NCI-H446 treated with DMSO at 0.1 percent for 48 hours (cell line): ENCODE measurements around the gene KRT7.
A peak's percentile ranks its signal among the peaks of the same experiment; 100 is the strongest.
"Not testable (repeated sequence)": the region's sequence is repeated elsewhere in the genome, so short reads cannot be mapped to it uniquely, and the experiment has no call there.

Experiments used
- DNase-seq: peaks from one replicate; lab custom pipeline; 2025; lab: John Stamatoyannopoulos, UW

The KRT7 gene

DNA sequence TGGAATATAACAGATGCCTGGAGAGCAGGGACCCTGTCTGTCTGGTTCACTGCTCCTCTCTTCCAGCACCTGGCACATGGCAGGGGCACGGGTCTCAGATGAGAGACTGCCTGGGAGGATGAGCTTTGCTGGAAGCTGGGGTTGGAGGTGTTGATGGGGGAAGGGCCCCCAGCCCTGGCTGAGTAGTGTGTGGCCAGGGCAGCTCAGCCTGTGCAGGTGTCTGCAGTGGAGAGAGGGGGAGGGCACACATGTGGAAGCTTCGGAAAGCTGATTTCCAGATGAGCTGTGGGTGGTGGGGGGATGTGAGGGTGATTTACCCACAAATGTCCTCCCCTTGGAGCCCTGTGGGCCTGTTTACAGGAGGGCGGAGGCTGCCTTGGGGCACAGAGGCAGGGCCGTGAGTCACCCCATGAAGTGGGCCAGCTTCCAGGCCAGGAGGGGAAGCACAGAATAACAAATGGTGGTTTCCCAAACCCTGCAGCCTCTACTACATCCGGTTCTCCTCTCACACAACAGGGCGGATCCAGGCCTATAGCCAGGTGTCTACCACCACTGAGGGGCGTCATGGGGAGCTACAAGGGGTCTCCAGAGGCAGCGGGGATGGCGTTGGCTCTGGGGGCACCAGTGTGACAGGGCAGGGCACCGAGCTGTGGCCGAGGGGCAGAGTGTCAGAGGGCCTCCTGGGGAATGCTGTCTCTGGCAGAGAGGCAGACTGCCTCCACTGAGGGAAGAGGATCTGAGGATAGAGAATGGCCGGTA, 11.0 kb downstream of the KRT7 start:
- peak; percentile 39 for DNase-seq

GRCh38 chr12:52244615-52244994, 11.6 kb downstream of the KRT7 start:
- no peak for DNase-seq

GRCh38 chr12:52245259-52245961, 12.4 kb downstream of the KRT7 start:
- no peak for DNase-seq

- no peak for DNase-seq
Measured at GRCh38 chr12:52245962-52246569, 13.0 kb downstream of the KRT7 start.

- peak; percentile 77 for DNase-seq
Measured at GRCh38 chr12:52246720-52247621, 13.9 kb downstream of the KRT7 start.

DNA sequence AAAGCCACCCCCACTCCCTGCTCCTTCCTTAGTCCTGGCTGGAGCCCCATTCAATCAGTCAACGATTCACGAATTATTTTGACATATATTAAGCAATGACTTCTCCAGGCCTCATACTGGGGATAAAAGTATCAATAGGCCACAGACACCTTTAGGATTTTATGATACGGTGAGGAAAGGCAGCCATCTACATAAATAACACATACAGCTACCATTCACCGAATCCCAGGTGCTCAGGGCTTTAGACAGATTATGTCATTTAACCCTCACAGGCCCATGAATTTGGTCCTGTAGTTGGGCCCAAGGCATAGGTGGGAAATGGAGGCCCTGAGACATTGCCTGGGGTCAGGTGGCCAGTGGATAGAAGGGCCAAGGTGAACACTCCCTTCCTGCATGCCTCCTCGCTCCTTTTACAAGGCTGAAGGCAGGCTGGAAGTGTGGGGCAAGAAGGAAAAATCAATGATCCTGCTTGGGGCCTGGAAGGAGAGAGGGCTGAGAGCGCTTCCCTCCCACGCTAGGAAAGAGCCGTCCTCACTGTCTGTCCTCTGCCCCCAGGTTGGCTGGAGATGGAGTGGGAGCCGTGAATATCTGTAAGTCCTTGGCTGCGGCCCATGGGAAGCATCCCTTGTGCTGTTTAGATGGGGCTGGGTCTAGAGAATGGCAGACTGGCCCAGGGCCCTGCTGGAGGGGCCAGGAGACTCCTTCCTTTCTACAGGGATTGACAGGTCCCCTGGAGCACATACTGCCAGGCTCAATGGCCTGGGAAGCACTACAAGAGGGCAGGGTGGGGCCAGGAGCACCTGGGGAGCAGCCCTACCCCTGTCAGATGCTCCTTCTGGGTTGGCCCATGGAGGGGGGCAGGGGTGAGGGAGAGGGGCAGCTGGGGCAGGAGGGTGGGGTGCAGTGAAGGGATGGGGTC, 14.8 kb downstream of the KRT7 start:
- DNase-seq: no peak

DNA sequence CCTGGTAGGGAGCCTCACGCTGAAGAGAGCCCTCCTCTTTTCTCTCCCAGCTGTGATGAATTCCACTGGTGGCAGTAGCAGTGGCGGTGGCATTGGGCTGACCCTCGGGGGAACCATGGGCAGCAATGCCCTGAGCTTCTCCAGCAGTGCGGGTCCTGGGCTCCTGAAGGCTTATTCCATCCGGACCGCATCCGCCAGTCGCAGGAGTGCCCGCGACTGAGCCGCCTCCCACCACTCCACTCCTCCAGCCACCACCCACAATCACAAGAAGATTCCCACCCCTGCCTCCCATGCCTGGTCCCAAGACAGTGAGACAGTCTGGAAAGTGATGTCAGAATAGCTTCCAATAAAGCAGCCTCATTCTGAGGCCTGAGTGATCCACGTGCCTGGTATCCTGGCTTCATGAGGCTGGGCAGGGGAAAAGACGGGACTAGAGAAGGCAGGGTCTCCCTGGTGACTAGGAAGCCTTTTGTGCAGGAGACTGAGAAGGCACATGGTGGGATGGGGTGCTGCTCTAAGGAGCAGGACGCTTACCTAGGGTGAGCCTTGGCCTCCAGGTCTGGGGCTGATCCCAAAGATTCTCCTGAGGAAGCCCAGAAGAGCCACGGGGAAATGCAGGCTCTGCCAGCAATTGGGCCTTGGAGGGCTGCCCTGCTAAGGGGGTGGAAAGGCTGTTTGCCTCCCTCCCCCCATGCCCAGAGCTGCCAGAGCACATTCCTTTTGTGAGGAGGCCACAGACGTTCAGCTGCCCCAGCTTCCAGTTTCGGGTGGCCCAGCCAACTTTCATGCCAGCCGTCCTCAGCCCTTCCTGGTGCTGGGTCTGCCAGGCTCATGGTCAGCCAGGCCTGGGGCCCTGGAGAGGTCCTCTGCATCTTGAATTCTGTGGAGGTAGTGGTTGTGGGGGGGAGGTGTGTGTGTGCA, 15.8 kb downstream of the KRT7 start:
- peak; percentile 48 for DNase-seq

DNA sequence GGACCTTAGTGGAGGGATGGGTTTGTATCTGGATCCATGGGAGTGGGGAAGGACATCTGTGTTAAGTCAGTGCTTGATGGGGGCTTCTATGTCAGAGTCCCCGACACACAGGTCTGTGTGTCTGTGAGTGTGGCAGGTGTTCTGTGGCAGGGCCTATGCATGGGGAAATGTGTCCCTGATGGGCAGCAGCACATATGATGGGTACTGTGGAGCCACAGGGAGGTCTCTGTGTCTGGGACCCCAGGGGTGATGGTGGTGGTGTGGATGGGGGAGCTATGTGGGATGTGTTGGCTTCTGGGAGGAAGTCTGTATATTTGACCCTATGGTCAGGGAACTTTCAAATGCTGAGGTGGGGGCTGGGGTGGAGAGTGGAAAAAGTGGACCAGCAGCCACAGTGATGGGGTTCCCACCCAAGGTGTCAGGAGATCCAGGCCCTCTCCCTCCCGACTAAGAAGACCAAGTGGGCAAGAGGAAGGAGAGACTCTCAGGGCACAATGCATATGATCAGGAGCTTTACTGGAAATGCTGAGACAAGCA, 16.5 kb downstream of the KRT7 start:
- DNase-seq: no peak

DNA sequence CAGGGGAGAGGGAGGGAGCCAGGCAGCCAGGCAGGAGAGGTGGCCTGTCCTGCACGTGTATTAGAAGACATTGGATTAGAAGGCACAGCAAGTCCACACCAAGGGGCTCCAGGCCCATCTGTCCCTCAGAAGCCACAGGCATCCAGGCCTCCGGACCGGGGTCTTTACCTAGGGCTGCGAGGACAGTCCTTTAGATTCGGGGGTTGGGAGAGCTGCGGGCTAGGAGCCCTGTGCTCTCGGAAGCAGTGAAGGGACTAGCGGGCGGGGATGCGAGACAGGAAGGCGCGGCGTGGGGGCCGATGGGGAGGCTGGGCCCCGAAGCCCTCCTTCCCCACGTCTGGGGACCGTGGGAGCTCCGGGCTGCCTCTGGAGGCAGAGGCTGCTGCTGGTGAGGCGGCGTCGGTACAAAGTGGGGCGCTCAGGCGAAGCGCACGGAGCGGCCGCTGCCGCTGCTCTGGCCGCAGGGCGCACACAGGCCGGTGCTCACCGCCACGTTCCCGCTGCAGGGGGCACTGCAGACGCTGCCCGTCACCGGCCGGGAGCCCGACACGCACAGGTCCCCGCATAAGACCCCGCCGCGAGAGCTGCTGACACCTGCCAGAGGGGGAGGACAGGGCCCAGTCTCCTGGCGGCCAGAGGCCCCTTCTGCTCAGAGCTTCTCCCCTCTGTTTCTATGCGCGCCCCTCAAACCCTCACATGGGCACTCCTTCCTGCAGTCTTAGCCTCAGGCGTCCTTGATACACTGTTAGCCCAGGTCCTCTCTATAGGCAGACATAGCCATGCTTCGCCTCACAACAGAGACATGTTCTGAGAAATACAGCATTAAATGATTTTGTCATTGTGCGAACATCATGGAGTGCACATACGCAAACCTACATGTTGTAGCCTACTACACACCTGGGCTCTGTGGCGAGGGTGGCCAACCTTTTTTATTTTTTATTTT, 17.3 kb downstream of the KRT7 start:
- no peak for DNase-seq

DNA sequence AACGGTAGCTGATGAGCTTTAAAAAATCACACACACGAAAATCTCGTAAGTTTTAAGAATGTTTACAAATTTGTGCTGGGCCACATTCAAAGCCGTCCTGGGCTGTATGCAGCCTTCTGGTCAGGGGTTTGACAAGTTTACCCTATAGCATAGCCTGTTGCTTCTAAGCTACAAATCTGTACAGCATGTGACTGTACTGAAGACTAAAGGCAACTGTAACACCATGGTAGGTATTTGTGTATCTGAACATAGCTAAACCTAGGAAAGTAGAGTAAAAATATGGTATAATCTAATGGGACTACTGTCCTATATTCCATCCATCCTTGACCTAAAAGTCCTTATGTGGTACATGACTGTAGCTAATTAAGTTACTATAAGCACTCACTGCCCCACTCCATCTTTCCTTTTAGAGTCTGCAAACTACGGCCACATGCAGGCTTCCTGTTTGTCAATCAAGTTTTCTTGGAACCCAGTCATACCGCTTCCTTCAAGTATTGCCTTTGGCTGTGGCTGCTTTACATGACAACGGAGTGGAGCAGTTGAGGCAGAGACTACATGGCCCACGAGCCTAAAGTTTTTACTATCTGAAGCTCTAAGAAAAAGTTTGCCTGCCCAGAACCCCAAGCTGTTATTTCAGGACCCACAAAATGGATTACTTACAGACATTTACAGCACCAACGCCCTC, 18.5 kb downstream of the KRT7 start:
- no peak for DNase-seq

DNA sequence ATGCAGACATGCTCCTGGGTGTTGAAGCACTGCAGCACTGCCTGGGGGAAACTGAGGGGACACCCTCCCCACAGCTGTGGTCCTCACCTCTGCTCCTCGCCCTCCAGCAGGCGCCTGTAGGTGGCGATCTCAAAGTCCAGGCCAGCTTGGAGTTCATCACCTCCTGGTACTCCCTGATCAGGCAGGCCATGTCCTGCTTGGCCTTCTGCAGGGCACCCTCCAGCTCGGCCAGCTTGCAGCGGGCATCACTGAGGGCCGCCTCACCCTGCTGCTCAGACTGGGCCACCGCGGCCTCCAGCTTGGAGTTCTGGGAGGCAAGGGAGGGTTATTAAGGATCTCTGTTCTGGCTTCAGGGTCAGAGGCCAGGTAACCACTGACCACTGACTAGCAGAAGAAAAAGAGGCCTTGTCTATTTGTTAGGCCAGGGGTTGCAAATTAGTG, 19.2 kb downstream of the KRT7 start:
- not testable (repeated sequence) for DNase-seq

GRCh38 chr12:52252728-52253343, 19.8 kb downstream of the KRT7 start:
- no peak for DNase-seq

DNA sequence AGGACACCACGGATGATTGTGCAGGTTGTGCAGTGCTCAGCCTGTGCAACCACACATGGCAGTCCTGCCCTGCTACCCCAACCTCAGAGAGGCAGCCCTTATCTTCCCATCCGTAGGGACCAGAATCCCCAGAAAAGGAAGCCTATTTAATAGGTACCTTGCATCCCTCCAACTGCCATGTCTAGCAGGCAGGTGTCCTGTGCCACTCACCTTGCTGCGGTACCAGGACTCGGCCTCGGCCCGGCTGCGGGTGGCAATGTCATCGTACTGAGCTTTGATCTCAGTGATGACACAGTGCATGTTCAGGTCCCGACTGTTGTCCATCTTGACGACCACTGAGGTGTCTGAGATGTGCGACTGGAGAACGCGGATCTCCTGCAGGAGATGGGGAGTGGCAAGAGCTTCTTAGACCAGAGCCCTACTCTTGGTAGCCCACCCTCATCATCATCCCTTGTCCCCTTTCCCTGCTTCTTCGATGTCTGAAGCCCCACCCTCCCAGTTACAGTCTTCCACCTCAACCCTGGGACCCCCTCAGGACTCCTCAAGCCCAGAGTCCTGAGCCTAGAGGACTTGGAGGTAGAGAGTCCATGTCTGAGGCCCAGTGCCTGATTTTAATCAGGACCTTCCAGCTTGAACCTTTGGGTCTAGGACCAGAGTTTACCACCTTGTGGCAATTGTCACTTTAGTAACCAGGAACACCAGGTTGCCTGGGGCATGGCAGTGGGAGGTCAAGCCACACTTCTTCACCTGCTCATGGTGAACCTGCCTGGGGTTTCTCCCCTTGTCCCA, 20.5 kb downstream of the KRT7 start:
- DNase-seq: no peak

- DNase-seq: no peak
Measured at GRCh38 chr12:52254180-52254964, 21.3 kb downstream of the KRT7 start.

GRCh38 chr12:52254965-52255751, 22.1 kb downstream of the KRT7 start:
- no peak for DNase-seq
